Measurements from ENCODE around the gene EFHC2. TPM values are rescaled to one million over a fixed set of nuclear protein-coding genes. Genes with fewer than 3 reads are reported as not detected.

Gene EFHC2
- polyA plus RNA-seq, 1 donor (not counting 4 experiments of a cell fraction or from before 2014, with no cell fraction given): 0.98 TPM

DNA sequence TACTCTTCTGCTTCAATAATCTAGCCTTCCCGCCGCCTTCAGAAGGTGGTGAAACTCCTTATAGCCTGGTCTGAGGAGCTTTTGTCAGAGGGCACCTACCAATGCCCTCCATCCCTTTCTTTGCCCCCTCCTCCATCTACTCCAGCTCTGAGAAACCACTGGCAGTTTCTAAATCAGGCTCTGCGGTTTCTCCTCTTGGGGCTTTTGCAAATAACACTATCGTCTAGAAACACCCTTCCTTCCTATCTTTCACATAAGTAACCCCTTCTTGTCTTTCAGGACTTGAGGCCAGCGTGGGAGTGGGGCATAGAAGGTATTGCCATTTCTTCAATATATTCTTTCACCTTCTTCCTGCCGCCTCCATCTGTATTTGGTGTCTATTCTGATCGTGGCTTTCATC is 1.2 kb upstream of the EFHC2 start:
- no peak for DNase-seq (ENCODE audit: low read depth, low spot score)
- no peaks in the 10 kb centered on the region for H3K9me3 ChIP-seq (ENCODE audit: control insufficient read depth, low read depth, low read length)
- H3K4me3 ChIP-seq (ENCODE audit: control insufficient read depth in 2 of 3, extremely low read depth in 1 of 3, insufficient read depth in 2 of 3, low read depth in 1 of 3, low read length in 3 of 3): no peak overlapping the region
- no peak overlapping the region for H3K27ac ChIP-seq (ENCODE audit: control insufficient read depth, insufficient read depth, low read length)
- no peak overlapping the region for H2AFZ ChIP-seq (ENCODE audit: control insufficient read depth, low read length)
- no peak for TF ChIP-seq EZH2 (IDR thresholded peaks at IDR 0.05; ENCODE audit: low read length)
- TF ChIP-seq, protein P1, sequence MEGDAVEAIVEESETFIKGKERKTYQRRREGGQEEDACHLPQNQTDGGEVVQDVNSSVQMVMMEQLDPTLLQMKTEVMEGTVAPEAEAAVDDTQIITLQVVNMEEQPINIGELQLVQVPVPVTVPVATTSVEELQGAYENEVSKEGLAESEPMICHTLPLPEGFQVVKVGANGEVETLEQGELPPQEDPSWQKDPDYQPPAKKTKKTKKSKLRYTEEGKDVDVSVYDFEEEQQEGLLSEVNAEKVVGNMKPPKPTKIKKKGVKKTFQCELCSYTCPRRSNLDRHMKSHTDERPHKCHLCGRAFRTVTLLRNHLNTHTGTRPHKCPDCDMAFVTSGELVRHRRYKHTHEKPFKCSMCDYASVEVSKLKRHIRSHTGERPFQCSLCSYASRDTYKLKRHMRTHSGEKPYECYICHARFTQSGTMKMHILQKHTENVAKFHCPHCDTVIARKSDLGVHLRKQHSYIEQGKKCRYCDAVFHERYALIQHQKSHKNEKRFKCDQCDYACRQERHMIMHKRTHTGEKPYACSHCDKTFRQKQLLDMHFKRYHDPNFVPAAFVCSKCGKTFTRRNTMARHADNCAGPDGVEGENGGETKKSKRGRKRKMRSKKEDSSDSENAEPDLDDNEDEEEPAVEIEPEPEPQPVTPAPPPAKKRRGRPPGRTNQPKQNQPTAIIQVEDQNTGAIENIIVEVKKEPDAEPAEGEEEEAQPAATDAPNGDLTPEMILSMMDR (optimal IDR thresholded peaks at IDR 0.05 in 1 of 3, IDR thresholded peaks at IDR 0.05 in 1 of 3, conservative IDR thresholded peaks at IDR 0.05 in 1 of 3; ENCODE audit: extremely low read depth in 1 of 3, insufficient read depth in 2 of 3, low read length in 3 of 3): no peak
- H4K20me1 ChIP-seq (ENCODE audit: control insufficient read depth, extremely low read depth, insufficient read depth, low read length): no peaks in the 10 kb centered on the region
- dilution Hi-C loops (cut with MboI; ENCODE audit: extremely low pct_ligation_motif_present, low sequenced_read_pairs): no loop called here
- no peak for FAIRE-seq
- no peaks in the 10 kb centered on the region for H3K27me3 ChIP-seq (ENCODE audit: control insufficient read depth, extremely low read depth, insufficient read depth, low read length)
- H3K9ac ChIP-seq (ENCODE audit: control insufficient read depth, extremely low read depth, insufficient read depth, low read length): no peak overlapping the region
- no peak overlapping the region for H3K4me2 ChIP-seq (ENCODE audit: control insufficient read depth, extremely low read depth, insufficient read depth, low read depth, low read length)
- no peaks in the 10 kb centered on the region for H3K36me3 ChIP-seq (ENCODE audit: control insufficient read depth in 2 of 2, extremely low read depth in 1 of 2, insufficient read depth in 2 of 2, low read length in 2 of 2)
- H3K79me2 ChIP-seq (ENCODE audit: control insufficient read depth, insufficient read depth, low read length): no peaks in the 10 kb centered on the region
- H3K4me1 ChIP-seq (ENCODE audit: control insufficient read depth, extremely low read depth, insufficient read depth, low read length): no peaks in the 10 kb centered on the region
- no peaks in the 10 kb centered on the region for H3K9me1 ChIP-seq (ENCODE audit: control insufficient read depth, extremely low read depth, insufficient read depth, low read length)

DNA sequence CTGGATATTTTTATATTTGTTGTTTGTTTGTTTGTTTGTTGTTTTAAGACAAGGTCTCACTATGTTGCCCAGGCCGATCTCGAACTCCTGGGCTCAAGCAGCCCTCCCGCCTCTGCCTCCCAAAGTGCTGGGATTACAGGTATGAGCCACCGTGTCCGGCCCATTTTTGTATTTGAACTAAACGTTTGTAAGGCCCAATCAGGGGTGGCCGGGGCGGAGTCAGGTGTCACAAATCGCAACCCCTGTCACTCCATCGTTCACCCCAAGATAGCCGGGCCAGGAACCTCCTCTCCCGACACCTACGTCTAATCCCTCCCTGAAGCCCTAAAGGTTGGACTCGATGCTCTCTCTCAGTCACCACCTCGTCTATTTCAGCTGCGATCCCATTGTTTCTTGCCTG is 722 bp upstream of the EFHC2 start:
- Histone ChIP-seq H3K4me2 (ENCODE audit: control insufficient read depth, extremely low read depth, insufficient read depth, low read depth, low read length) (peak overlapping the region; percentile 76), H3K4me3 (ENCODE audit: control insufficient read depth in 2 of 3, extremely low read depth in 1 of 3, insufficient read depth in 2 of 3, low read depth in 1 of 3, low read length in 3 of 3) (no peak overlapping the region), H3K36me3 (ENCODE audit: control insufficient read depth in 2 of 2, extremely low read depth in 1 of 2, insufficient read depth in 2 of 2, low read length in 2 of 2) (no peaks in the 10 kb centered on the region), H3K9ac (ENCODE audit: control insufficient read depth, extremely low read depth, insufficient read depth, low read length) (no peak overlapping the region), H3K27me3 (ENCODE audit: control insufficient read depth, extremely low read depth, insufficient read depth, low read length) (no peaks in the 10 kb centered on the region), H3K9me3 (ENCODE audit: control insufficient read depth, low read depth, low read length) (no peaks in the 10 kb centered on the region), H3K79me2 (ENCODE audit: control insufficient read depth, insufficient read depth, low read length) (no peaks in the 10 kb centered on the region), H3K4me1 (ENCODE audit: control insufficient read depth, extremely low read depth, insufficient read depth, low read length) (no peaks in the 10 kb centered on the region), H2AFZ (ENCODE audit: control insufficient read depth, low read length) (no peak overlapping the region), H3K27ac (ENCODE audit: control insufficient read depth, insufficient read depth, low read length) (no peak overlapping the region), H3K9me1 (ENCODE audit: control insufficient read depth, extremely low read depth, insufficient read depth, low read length) (no peaks in the 10 kb centered on the region), H4K20me1 (ENCODE audit: control insufficient read depth, extremely low read depth, insufficient read depth, low read length) (no peaks in the 10 kb centered on the region)
- dilution Hi-C loops (cut with MboI; ENCODE audit: extremely low pct_ligation_motif_present, low sequenced_read_pairs): no loop called here
- FAIRE-seq (no peak), DNase-seq (ENCODE audit: low read depth, low spot score) (no peak)
- TF ChIP-seq, protein P1 (optimal IDR thresholded peaks at IDR 0.05 in 1 of 3, IDR thresholded peaks at IDR 0.05 in 1 of 3, conservative IDR thresholded peaks at IDR 0.05 in 1 of 3; ENCODE audit: extremely low read depth in 1 of 3, insufficient read depth in 2 of 3, low read length in 3 of 3): no peak
- TF ChIP-seq EZH2 (IDR thresholded peaks at IDR 0.05; ENCODE audit: low read length): no peak
